CD4-positive, alpha-beta T cell treated with Interleukin-6 at 100 ng/mL for 8 hours (primary cell): Measurements from ENCODE around the gene COCH.
"Not testable (repeated sequence)": the region's sequence is repeated elsewhere in the genome, so short reads cannot be mapped to it uniquely, and the experiment has no call there.

Experiments
- DNase-seq: peaks from one replicate; pipeline ENCODE4 v3.0.0-alpha.2; 2020; ENCODE audit warnings: mixed read lengths, low spot score

Gene COCH

DNA sequence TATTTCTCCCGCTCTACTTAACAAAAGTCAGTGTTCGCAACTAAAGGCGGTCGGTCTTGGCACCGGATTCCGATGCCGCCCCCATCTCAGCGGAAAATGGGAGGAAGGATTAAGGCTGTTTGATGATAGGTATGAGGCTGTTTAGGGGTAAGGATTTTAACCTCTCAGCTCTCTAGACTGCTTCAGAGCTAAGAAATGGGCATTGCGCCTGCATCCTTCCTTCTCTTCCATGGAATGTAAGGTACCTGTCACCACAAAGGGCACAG is 1.4 kb downstream of the COCH start:
- DNase-seq = no peak

DNA sequence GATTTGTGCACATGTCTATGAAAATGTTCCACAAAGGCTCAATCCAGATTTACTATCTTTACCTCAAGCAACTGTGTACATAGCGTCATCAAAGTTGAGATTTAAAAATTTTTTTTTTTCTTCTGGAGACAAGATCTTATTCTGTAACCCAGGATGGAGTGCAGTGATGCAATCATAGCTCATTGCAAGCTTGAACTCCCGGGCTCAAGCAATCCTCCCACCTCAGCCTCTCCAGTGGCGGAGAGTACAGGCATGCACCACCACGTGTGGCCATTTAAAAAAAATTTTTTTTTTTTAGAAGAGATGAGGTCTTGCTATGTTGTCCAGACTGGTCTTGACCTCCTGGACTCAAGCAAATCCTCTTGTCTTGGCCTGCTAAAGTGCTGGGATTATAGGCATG is 2.3 kb downstream of the COCH start:
- DNase-seq = no peak

DNA sequence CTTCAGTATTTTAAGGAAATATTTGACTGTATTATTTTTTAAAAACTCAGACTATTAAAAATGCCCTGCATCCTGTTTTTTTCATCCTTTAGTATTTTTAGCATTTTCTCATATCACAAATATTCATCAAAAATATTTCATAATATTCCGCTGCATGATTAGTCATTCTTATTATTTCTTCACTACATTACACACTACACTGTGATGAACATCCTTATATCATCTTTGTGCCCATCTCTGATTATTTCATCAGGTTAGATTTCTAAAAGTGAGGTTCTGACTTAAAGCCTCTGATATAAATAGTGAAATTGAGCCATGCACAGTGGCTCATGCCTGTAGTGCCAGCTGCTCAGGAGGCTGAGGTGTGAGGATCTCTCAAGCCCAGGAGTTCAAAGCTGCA is 8.1 kb downstream of the COCH start:
- no peak for DNase-seq

DNA sequence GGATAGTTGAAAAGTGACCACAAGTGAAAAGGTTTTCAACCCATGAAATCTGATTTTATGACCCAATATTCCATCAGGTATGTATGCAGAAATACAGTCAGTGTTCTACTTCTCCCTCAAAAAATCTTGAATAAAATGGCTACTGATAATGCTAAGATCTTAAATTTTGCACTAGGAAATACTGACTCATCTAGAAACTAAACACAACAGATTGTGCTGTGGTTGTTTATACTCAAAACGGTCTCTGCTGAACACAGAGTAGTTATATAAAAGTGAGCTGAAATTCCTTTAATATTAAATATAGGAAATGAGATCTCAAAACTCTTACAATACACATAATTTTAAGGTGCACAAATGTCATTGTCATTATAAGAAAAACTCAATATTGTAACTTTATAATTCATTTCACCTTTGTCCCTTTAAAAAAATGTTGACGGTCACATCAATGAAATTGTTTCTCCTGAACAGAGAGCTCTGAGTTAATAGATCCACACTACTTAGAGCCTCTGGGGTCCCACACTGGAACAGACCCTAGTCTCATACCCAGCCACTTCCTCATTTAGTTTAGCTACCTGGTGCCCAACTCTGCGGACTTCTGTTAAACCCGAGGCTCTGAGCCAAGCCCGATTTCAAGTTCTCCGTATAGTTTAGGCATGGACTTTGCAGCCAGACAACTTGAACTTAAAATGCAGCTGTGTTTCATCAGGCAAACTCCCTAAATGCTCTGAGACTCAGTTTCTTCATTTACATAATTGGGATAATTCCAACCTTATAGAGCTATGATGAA is 9.3 kb downstream of the COCH start:
- DNase-seq = no peak

DNA sequence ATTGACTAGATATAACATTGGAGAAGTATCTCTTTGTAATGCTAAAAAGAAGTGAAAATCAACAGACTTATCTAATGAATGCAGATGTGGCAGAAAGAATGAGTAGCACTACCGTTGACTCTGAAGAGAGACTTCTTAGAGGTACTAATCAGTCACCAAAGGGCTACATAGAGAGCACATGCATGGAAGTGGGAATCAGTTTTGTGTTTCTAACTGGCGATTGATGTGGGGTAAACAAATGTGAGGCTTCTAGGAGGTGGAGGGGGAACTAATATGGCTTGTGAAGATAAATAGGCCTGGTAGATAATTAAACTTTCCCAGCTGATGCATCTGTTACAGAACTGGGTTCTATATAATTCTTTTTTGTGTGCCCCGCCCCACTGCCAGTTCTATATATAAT is 10.5 kb downstream of the COCH start:
- no peak for DNase-seq

DNA sequence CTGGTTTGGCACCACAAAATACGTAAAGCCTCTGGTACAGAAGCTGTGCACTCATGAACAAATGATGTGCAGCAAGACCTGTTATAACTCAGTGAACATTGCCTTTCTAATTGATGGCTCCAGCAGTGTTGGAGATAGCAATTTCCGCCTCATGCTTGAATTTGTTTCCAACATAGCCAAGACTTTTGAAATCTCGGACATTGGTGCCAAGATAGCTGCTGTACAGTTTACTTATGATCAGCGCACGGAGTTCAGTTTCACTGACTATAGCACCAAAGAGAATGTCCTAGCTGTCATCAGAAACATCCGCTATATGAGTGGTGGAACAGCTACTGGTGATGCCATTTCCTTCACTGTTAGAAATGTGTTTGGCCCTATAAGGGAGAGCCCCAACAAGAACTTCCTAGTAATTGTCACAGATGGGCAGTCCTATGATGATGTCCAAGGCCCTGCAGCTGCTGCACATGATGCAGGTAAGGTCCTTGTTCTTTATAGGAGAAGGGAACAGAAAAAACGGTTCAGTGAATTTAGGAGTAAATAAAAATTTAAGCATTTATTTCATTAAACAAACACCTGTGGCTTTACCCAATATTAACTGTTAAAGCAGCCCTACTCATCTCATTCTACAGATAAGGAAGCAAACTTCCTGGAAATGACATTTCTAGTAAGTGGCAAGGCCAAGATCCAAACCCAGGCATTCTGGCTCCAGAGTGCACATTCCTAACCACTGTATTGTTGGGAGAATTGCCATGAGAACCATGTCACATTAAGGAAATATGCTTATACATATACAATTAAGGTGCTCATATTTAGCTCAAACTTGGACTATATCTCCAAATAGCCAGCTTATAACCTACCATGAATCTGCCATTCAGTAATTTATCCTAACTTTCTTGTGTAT is 11.7 kb downstream of the COCH start:
- DNase-seq = no peak

DNA sequence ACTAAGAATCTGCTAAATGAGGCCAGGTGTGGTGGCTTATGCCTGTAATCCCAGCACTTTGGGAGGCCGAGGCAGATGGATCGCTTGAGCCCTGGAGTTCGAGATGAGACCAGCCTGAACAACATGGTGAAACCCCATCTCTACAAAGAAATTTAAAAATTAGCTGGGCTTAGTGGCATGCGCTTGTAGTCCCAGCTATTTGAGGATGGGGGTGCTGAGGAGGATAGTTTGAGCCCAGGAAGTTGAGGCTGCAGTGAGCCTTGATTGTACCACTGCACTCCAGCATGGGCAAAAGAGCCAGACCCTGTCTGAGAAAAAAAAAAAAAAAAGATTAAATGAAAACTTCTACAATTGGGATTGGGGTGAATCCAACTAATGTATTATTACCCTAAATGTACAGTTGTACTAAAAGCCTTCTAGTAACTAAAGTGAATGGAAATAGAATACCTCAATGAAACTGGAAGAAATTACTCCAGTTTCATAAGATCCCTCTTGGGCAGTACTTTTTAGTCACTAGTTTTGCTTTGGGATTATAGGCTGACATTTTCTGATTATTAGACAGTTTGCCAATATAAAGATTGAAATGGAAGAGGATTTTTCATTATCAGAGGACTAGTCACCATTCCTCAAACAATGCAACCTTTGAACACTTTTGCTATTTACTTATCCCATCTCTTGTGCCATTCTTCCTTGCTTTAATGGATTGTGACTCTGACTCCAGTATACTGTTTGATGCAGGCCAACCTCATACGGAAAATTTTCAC is 14.3 kb downstream of the COCH start:
- DNase-seq = no peak

DNA sequence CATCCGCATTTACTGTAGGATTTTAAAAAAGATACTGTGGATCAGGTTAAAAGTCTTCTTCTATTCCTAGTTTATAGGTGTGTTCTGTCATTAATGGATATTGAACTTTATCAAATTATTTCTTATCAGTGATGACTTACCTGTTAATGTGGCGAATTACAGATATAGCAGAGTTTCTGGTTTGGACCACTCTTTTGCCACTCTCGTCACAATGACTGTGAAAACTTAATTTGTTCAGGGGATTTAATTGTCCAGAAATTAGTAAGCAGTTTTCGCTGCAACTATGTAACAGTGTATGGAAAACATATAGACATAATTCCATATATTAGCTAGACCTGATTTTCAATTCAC is 14.9 kb downstream of the COCH start:
- no peak for DNase-seq

DNA sequence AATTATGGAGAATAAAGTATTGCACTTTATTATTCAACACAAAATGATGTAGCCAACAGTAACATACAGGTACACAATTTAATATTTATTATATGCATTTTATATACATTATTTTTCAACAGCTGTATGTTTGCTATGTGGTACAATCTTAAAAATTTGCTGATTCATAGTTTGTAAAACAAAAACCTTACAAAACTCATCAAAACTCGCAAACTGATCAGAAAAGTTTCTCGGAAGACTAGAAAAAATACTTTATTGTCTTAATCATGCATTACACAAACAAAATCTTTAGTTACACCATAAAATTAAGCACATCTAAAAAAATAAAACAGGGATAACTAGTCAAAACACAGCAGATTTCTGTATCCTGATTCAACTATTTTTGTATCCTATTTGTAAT is 19.5 kb downstream of the COCH start:
- DNase-seq = no peak

DNA sequence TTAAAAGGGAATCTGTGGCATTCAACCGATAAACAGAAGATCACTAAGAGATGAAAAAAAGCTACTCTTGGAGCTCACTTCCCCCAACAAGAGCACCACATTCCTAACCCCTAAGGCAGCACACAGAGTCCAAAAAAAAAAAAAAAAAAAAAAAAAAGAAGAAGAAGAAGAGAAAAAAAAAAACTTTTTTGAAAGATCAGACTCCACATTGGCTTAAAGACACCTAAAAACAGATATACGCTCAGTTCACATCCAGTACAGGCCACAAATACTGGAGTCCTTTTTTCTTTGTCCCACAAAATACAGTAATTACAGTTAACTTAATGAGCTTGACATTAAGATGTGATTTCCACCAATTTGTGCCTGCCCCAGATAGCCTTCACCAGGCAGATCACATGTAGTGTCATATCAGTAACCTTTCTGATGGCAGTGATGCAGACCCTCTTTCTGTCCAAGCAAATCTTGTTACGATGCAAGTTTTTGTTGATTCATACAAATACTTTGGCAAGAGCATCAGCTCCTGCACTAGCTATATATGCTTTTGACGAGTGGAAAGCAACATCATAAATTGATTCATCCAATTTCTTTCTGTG is 20.7 kb downstream of the COCH start:
- DNase-seq = no peak

DNA sequence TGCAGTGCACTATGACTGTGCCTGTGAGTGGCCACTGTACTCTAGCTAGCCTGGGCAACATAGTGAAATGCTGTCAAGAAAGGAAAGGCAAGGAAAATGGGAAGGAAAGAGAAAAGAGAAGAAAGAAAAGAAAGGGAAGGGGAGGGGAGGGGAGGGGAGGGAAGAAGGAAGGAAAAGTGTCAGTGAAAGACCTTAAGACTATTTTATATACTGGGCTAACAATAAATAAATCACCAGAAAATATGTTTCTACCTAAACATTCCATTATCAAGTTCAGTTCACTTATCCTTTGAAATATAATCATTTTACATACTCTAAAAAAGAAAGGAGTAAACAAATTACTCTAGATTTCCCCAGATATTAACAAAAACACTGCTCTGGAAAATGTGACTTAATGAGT is 22.1 kb downstream of the COCH start:
- no peak for DNase-seq

DNA sequence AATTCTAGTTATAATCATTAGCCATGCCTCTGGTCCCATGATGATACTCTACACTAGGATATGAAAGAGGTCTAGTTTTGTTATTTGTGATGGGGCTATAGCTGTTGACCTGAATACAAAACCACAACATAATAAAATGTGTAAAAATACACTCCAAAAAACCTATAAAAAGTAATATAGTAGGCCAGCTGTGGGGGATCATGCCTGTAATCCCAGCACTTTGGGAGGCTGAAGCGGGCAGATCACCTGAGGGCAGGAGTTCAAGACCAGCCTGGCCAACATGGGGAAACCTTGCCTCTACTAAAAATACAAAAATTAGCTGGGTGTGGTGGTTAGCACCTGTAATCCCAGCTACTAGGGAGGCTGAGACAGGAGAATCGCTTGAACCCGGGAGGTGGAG is 22.8 kb downstream of the COCH start:
- DNase-seq = not testable (repeated sequence)

DNA sequence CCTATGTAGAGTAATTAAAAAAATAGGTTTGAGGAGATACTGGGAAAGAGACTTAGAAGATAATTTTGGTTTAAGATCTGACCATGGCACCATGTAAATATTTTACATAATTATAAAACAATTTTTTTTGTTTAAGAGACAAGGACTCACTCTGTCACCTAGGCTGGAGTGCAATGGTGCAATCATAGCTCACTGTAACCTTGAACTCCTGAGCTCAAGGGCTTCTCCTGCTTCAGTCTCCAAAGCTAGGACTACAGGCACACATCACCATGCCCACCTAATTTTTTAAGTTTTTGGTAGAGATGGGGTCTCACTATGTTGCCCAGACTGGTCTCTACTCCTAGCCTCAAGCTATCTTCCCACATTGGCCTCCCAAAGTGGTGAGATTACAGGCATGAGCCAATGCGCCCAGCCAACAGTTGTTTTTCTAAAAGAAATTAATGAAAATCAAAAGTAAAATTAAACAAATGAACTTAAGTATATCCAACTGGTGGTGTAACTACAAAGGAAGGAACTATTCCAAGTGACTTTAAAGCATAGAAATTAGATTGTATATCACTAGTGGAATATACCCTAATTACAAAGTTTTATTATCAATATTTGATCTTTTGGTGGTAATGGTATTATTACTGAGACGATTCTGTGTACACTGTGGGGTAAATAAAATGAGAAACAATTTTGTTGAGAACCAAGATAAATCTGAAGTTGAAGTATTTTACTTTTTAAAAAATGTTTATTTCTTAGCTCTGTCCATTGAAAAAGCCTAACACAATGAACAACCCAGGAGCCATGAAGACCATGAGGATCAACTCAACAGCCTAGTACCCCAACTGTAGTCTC is 29.1 kb downstream of the COCH start:
- DNase-seq = no peak

DNA sequence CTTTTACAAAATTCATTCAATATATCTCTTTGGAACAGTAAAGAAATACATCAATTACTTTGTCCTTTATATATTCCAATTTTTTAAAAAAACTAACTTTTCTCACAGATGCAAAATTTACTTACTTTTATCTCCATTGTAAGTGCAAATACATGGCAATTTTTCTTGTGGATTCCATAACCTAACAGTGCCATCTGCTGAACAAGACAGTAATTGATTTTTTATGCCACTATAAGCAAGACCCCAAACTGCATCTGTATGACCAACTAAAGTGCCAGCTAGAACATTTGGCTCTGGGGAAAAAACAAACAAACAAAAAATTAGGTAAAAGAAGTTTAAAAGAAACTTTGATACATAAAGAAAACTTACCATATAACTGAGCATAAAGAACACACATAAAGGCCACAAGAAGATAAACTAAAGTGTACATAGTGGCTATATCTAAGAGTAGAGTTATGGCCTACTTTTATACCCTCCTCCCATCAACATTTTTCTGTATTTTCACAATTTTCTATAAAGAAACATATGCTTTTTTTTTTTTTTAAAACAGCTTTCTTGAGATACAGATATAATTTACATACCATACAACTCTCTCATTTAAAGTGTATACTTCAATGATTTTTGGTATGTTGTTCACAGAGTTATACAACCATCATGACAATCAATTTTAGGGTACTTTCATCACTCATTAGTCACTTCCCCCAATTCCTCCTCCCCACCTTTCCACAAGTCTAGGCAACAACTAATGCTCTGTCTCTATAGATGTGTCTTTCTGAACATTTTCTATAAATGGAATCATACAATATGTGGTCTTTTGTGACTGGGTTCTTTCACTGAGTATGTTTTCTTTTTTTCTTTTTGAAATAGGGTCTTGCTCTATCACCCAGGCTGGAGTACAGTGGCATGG is 32.6 kb downstream of the COCH start:
- DNase-seq = no peak

DNA sequence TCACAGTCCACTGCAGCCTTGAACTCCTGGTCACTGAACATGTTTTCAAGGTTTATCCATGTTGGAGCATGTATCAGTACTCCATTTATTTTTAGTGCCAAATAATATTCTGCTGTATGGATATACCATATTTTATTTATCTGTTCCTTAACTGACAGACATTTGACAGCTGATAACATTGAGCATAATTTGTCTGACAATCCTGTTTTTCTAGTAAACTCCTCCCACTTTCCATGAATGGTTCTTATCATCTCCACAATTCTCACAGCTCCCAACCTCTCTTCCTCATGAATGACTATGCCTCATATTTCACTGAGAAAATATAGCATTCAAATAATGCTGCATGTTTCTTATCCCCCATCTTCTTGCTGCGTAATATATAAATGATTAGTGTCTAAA is 33.3 kb downstream of the COCH start:
- no peak for DNase-seq

DNA sequence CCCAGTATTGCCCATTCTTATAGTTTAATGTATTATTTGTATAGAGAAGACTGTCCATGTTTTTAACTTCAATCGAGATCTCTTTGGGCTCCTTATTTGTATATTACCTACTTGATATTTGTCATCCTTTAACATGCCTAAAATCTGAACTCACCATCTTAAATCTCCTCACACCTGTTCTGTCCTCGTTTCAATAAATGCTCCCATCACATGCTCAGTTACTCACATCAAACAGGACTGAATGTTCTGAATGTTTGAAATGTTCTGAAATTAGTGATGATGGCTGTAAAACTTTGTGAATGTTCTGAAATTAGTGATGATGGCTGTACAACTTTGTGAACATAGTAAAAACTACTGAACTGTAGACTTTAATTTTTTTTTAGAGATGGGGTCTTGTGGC is 34.5 kb downstream of the COCH start:
- no peak for DNase-seq

DNA sequence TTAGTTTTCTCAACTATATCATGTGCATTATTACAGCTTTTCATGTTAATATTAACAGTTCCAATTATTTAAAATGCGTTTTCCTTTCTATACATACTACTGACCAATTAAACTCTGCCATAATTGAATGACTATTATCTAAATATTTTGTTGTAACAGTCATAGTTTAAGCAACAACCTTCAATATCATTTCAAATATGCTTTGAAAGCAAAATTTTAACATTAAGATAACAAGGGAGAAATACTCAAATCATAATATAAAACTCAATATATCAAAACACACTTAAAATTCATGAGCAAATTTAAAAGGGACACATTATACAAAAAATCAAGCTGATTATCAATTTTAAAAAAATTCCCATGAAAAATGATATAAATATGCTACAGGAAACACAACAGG is 40.5 kb downstream of the COCH start:
- no peak for DNase-seq

DNA sequence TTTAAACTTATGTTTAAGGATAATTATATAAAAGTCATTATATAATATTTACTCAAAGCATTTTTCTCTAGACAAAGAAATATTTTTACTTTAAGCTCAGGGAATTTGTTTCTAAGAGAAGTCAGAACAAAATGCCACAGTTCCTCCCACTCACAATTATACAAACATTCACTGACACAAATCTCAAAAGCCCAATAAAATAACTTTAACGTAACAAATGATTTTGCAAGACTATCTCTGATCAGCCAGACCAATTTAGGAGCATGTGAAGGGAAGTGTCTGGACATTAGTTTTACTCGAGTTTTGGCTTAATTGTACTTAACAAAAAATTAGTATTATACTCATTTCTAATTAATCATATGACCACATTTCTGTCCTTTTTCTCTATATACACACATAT is 41.2 kb downstream of the COCH start:
- no peak for DNase-seq

DNA sequence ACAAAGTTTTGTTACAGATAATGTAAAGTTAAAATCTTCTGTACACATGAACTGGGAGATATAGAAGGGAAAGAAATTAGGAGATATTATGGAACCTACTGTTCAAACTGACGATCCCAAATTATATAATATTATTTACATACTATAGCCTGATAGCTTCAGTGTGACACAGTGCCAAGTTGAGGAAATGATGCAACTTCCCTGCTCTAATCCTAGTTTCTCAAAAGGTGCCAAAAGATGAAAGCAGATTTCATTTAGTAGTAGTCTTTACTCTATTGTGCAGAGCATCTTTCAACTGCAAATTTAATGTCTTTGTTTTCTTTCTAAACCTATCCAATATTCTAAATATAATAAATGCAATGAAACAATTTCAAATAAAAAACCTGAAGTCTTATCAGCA is 46.9 kb downstream of the COCH start:
- DNase-seq = no peak

DNA sequence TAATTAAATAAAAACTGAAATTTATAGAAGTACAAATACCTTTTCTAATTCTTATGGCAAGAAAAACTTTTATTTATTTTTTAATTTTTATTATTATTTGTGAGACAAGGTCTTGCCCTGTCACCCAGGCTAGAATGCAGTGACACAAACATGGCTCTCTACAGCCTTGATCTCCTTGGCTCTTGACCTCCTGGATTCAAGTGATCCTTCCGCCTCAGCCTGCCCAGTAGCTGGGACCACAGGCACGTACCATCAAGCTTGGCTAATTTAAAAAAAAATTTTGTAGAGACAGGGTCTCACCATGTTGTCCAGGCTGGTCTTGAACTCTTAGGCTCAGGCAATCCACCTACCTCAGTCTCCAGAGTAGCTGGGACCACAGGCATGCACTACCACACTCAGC is 47.4 kb downstream of the COCH start:
- DNase-seq = no peak

DNA sequence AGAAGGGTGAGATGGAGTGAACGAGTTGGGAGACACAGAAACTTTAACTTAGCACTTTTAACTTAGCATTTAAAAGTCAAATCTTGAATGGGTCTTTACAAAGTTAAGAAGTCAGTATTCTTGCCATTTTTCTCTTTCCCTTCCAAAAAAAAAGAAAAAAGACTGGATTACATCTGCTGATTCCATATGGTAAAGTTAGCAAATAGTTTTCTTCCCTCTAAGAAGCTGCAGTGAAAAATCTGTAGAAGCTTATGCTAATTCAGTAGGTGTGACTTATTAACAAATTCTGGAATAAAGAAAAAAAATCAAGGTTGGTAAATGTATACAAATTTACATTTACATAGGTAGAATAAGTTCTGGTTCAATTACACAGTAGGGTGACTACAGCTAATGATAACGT is 50.9 kb downstream of the COCH start:
- DNase-seq = no peak
